SK-N-SH (cell line): ENCODE data around the gene METTL4. TPM values are rescaled to one million over a fixed set of nuclear protein-coding genes. Genes with fewer than 3 reads are reported as not detected.

Experiments
- CTCF ChIA-PET: fragments of 300-600, 350-600 bp; formaldehyde crosslinking; extraction: SDS; loops from one replicate; lab custom pipeline; 2021; lab: Yijun Ruan, JAX
- POLR2A ChIA-PET: fragments of 350-600 bp; sonication (Branson Sonifier 250); formaldehyde crosslinking; extraction: SDS; loops from one replicate; lab custom pipeline; 2020; ENCODE audit warnings: antibody characterized with exemption, inconsistent platforms; lab: Yijun Ruan, JAX
- DNase-seq: peaks from one replicate; pipeline ENCODE4 v3.0.0; 2012
- H2AFZ ChIP-seq: fragments of 200-600 bp; sonication (generic); 2 replicates; pipeline ENCODE4 v1.8.1; 2016; ENCODE audit warnings: antibody characterized with exemption, mild to moderate bottlenecking, low read depth
- H3F3A ChIP-seq: fragments of 200-600 bp; sonication (generic); replicated peaks from 2 replicates; pipeline ENCODE3; 2016; ENCODE audit warnings: antibody characterized with exemption, mild to moderate bottlenecking; ENCODE audit not compliant: insufficient read depth
- H3K27ac ChIP-seq, 2 experiments: fragments of 200-500 bp in 1 of 2; fragments of 200-600 bp in 1 of 2; sonication (Bioruptor generic) in 1 of 2; sonication (generic), shearing (Covaris generic) in 1 of 2; 2 replicates each; pipeline versions ENCODE4 v1.5.1 to v1.6.1; 2014 to 2016; ENCODE audit warnings: low read depth in 2 of 2, inconsistent platforms in 1 of 2, low read length in 1 of 2, mild to moderate bottlenecking in 1 of 2, mixed read lengths in 1 of 2
- H3K27me3 ChIP-seq: fragments of 200-600 bp; sonication (generic), shearing (Covaris generic); 2 replicates; pipeline ENCODE4 v1.6.1; 2016; ENCODE audit warnings: mixed run types; ENCODE audit not compliant: insufficient read depth
- H3K36me3 ChIP-seq, 2 experiments: fragments of 200-500 bp in 1 of 2; fragments of 200-600 bp in 1 of 2; sonication (Bioruptor generic) in 1 of 2; sonication (generic) in 1 of 2; replicated peaks in 1 of 2; 2 replicates each; pipeline versions ENCODE3 to v1.5.1; 2014 to 2016; ENCODE audit warnings: low read length in 1 of 2, mild to moderate bottlenecking in 1 of 2; ENCODE audit not compliant: insufficient read depth in 2 of 2, control insufficient read depth in 1 of 2
- H3K4me1 ChIP-seq, 2 experiments: fragments of 200-500 bp in 1 of 2; fragments of 200-600 bp in 1 of 2; sonication (Bioruptor generic) in 1 of 2; sonication (generic), shearing (Covaris generic) in 1 of 2; 2 replicates each; pipeline versions ENCODE4 v1.5.1 to v1.6.1; 2014 to 2016; ENCODE audit warnings: low read depth in 1 of 2, low read length in 1 of 2, mixed run types in 1 of 2; ENCODE audit not compliant: insufficient read depth in 2 of 2, control insufficient read depth in 1 of 2
- H3K4me2 ChIP-seq: fragments of 200-600 bp; sonication (generic), shearing (Covaris generic); 2 replicates; pipeline ENCODE4 v1.6.1; 2017; ENCODE audit warnings: mixed run types
- H3K4me3 ChIP-seq, 2 experiments: fragments of 200-500 bp in 1 of 2; fragments of 200-600 bp in 1 of 2; sonication (Bioruptor generic) in 1 of 2; sonication (generic), shearing (Covaris generic) in 1 of 2; 2 replicates each; pipeline versions ENCODE4 v1.5.1 to v1.8.1; 2014 to 2016; ENCODE audit warnings: low read depth in 2 of 2, inconsistent platforms in 1 of 2, low read length in 1 of 2, mild to moderate bottlenecking in 1 of 2, mixed read lengths in 1 of 2, moderate library complexity in 1 of 2
- H3K79me2 ChIP-seq: fragments of 200-600 bp; sonication (generic); 2 replicates; pipeline ENCODE4 v1.8.1; 2017; ENCODE audit warnings: mild to moderate bottlenecking; ENCODE audit not compliant: insufficient read depth
- H3K9ac ChIP-seq: fragments of 200-600 bp; sonication (generic); 2 replicates; pipeline ENCODE4 v1.6.1; 2017; ENCODE audit warnings: mixed run types
- H3K9me2 ChIP-seq: fragments of 200-600 bp; sonication (generic); 2 replicates; pipeline ENCODE4 v1.6.1; 2017; ENCODE audit warnings: mixed run types
- H3K9me3 ChIP-seq: fragments of 200-600 bp; sonication (generic); 2 replicates; pipeline ENCODE4 v1.6.1; 2017; ENCODE audit warnings: mixed run types, mild to moderate bottlenecking, moderate library complexity
- H4K20me1 ChIP-seq: fragments of 200-600 bp; sonication (generic); 2 replicates; pipeline ENCODE4 v1.6.1; 2017; ENCODE audit warnings: mild to moderate bottlenecking, mixed run types; ENCODE audit not compliant: insufficient read depth
- CHD2 ChIP-seq: fragments of 150-350 bp; IDR thresholded peaks from 2 replicates; pipeline ENCODE4 v1.6.1; 2018; ENCODE audit warnings: low read length; ENCODE audit not compliant: partially characterized antibody
- EP300 ChIP-seq, 2 experiments: IDR thresholded peaks; 2 replicates each; pipeline versions ENCODE4 v1.4.0 to v1.6.1; 2012; ENCODE audit warnings: borderline replicate concordance in 1 of 2, low read depth in 1 of 2, low read length in 1 of 2
- EZH2phosphoT487 ChIP-seq: fragments of 200-600 bp; sonication (generic); IDR thresholded peaks from 2 replicates; pipeline ENCODE4 v1.6.1; 2017; ENCODE audit warnings: low read depth, mixed run types, mild to moderate bottlenecking, antibody characterized with exemption, moderate library complexity, borderline replicate concordance
- FOXJ3 ChIP-seq: sonication (generic); formaldehyde crosslinking; IDR thresholded peaks from 2 replicates; pipeline ENCODE4 v1.5.1; 2020; ENCODE audit warnings: mild to moderate bottlenecking, missing genetic modification reagents
- GATA2 ChIP-seq: sonication (generic); formaldehyde crosslinking; IDR thresholded peaks from 2 replicates; pipeline ENCODE4 v1.5.0; 2020; ENCODE audit warnings: mild to moderate bottlenecking, missing genetic modification reagents
- JUND ChIP-seq: IDR thresholded peaks from 2 replicates; pipeline ENCODE4 v1.4.0; 2012
- MXI1 ChIP-seq: IDR thresholded peaks from 2 replicates; pipeline ENCODE4 v1.6.1; 2012; ENCODE audit warnings: mild to moderate bottlenecking, low read depth, low read length, improper control_type of control experiment
- PBX3 ChIP-seq: IDR thresholded peaks from 2 replicates; pipeline ENCODE4; 2012
- TEAD4 ChIP-seq: IDR thresholded peaks from 2 replicates; pipeline ENCODE4 v1.4.0; 2012; ENCODE audit warnings: mild to moderate bottlenecking, borderline replicate concordance; ENCODE audit not compliant: insufficient read depth
- WGBS: methylation state at CpG from one replicate; pipeline ENCODE4 v1.1.6; 2017; ENCODE audit warnings: low lambda C conversion rate; 5-methylcytosine and 5-hydroxymethylcytosine counted together
- polyA plus RNA-seq, 3 experiments: library from polyadenylated mRNA; depleted of rRNA; stranded (reverse); fragments of >200 nt; gene quantifications; 2 replicates each; pipeline ENCODE4 v1.2.3, GENCODE V29; 2012
- TF ChIP-seq, protein P1 (sequence below): IDR thresholded peaks from 2 replicates; pipeline ENCODE4 v1.4.0; 2012; ENCODE audit warnings: low read depth, borderline replicate concordance
- TF ChIP-seq, protein P2 (sequence below): fragments of 150-350 bp; IDR thresholded peaks from 2 replicates; pipeline ENCODE4 v1.6.1; 2016; ENCODE audit warnings: mild to moderate bottlenecking, low read depth, low read length

Gene METTL4
- polyA plus RNA-seq, 1 of the 3 experiments (the other 2 are of a cell fraction) = 2.9 TPM

DNA sequence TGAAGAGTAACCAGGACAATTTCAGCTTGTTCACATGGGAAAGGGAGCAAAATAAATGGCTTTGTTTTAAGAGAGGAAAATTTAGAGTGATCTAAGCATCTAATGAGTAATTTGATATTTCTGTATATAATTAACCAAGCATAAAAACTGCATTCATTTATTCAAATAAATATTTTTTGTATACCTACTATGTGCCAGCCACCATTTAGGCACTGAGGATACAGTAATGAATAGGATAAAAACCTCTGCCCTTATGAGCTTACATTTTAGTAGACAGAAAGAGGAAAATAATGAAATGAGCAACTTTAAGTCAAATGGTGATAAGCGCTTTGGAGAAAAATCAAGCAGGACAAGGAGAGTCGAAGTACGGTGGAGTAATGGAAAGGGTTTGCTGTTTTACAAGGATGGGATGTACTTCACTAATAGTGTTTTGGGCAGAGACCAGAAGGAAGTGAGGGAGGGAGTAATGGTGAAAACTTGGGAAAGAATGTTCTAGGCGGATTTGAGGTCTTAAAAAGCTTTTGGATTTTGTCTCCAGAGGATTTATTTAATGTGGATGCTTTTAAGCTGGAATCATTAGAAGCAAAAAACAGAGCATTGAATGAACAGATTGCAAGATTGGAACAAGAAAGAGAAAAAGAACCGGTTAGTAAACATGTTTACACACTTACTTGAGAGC lies 17.5 kb upstream of the METTL4 start (continued):
- TF ChIP-seq CHD2 = no peak
- no peak for TF ChIP-seq FOXJ3

DNA sequence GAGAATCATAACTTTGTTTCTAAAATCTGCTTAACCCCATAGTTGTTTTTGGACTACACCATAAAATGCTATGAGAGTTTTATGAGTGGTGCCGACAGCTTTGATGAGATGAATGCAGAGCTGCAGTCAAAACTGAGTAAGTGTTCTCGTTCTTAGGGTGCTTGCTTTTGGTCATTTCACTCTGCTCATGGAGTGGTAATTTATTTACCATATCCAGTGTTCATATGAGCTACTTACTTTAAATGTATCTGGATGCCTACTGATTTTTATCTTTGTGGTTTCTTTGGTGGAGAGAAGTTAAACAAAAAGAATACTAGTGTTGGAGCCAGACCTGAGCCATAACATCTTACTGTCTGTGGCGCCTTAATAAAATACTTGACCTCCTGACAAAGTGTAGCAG lies 16.5 kb upstream of the METTL4 start:
- no peak overlapping the region for H3K27ac ChIP-seq
- DNase-seq = no peak
- H3K9me3 ChIP-seq = no peaks in the 10 kb centered on the region
- no peaks in the 10 kb centered on the region for H3K9me2 ChIP-seq
- H3K4me2 ChIP-seq = no peak overlapping the region
- no peaks in the 10 kb centered on the region for H3K27me3 ChIP-seq
- H3K79me2 ChIP-seq = no peaks in the 10 kb centered on the region
- POLR2A ChIA-PET = no interaction called here
- 87% methylated on average over 3 of the region's 3 CpGs for WGBS
- peaks cover 33 to 53% of the 10 kb centered on the region in 2 experiments for H3K36me3 ChIP-seq
- no peak overlapping the region for H2AFZ ChIP-seq
- H3K4me1 ChIP-seq = peaks cover 0 to 5% of the 10 kb centered on the region in 2 experiments; a peak in 1 of 4 replicates
- H4K20me1 ChIP-seq = no peaks in the 10 kb centered on the region
- CTCF ChIA-PET = interaction anchor here (1.7 kb wide), 1 partner anchor 40 kb away, joined by 5 read pairs; no protein-coding TSS in a partner anchor
- TF ChIP-seq, protein P1, sequence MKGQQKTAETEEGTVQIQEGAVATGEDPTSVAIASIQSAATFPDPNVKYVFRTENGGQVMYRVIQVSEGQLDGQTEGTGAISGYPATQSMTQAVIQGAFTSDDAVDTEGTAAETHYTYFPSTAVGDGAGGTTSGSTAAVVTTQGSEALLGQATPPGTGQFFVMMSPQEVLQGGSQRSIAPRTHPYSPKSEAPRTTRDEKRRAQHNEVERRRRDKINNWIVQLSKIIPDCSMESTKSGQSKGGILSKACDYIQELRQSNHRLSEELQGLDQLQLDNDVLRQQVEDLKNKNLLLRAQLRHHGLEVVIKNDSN = no peak
- TF ChIP-seq PBX3 = 0 out of 2 replicates have a peak, but pooled peaks have one; percentile 7
- peaks cover 9% of the 10 kb centered on the region for H3F3A ChIP-seq
- H3K9ac ChIP-seq = no peak overlapping the region
- no peak overlapping the region for H3K4me3 ChIP-seq

DNA sequence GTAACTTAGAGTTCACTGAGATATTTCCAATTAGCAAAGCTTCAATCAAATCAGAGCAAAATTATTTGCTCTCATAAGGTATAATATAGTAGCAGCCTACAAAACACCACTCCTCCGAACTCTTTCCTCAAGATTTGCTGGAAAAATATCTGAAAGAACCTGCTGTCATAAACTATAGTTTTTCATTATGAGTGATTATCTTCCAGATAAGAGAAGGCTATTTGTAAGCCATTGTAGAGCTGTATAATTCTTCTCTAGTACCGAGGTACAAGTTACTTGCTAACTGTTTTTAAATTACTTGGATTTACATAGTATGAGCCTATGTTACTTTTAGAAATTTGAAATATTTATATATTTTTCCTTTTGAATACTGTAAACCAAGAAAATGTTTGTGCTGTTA lies 2.1 kb upstream of the METTL4 start:
- Histone ChIP-seq H3F3A (peaks cover 5% of the 10 kb centered on the region), H3K27ac (peak overlapping the region; percentile 35 to 67; a peak in 3 of 4 replicates), H3K27me3 (no peaks in the 10 kb centered on the region), H3K9me2 (no peaks in the 10 kb centered on the region), H3K9me3 (no peaks in the 10 kb centered on the region), H2AFZ (peak overlapping the region; percentile 97), H3K9ac (peak overlapping the region; percentile 95), H3K4me1 (peaks cover 16 to 20% of the 10 kb centered on the region in 2 experiments; a peak in 3 of 4 replicates), H3K4me3 (peak overlapping the region; percentile 69 to 97), H4K20me1 (no peaks in the 10 kb centered on the region), H3K4me2 (peak overlapping the region; percentile 94), H3K79me2 (peaks cover 86% of the 10 kb centered on the region), H3K36me3 (peaks cover 17 to 25% of the 10 kb centered on the region in 2 experiments)
- TF ChIP-seq GATA2 (no peak), EZH2phosphoT487 (no peak), TEAD4 (no peak), JUND (no peak), MXI1 (no peak), PBX3 (no peak), EP300 (IDR thresholded peaks at IDR 0.05; ENCODE audit: borderline replicate concordance in 1 of 2, low read depth in 1 of 2, low read length in 1 of 2) (no peak)
- TF ChIP-seq, protein P2, sequence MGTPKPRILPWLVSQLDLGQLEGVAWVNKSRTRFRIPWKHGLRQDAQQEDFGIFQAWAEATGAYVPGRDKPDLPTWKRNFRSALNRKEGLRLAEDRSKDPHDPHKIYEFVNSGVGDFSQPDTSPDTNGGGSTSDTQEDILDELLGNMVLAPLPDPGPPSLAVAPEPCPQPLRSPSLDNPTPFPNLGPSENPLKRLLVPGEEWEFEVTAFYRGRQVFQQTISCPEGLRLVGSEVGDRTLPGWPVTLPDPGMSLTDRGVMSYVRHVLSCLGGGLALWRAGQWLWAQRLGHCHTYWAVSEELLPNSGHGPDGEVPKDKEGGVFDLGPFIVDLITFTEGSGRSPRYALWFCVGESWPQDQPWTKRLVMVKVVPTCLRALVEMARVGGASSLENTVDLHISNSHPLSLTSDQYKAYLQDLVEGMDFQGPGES = no peak
- 15% methylated on average over 2 of the region's 2 CpGs for WGBS
- POLR2A ChIA-PET = no interaction called here
- DNase-seq = no peak
- CTCF ChIA-PET = interaction anchor here (1.2 kb wide), 1 partner anchor 31 kb away, joined by 3 read pairs; no protein-coding TSS in a partner anchor
